M059J (cell line): ENCODE measurements around the gene EME2. TPM values are rescaled to one million over a fixed set of nuclear protein-coding genes. Genes with fewer than 3 reads are reported as not detected.
"Not testable (repeated sequence)": the region's sequence is repeated elsewhere in the genome, so short reads cannot be mapped to it uniquely, and the experiment has no call there.

ENCODE experiments used
- DNase-seq: peaks from one replicate; pipeline ENCODE4 v3.0.0-alpha.2; 2012; ENCODE audit warnings: low read depth
- total RNA-seq: library from RNA; depleted of rRNA; stranded (reverse); fragments of >200 nt; shearing (Covaris generic); gene quantifications from 2 replicates; pipeline ENCODE4 v1.2.3, GENCODE V29; 2014

EME2 gene
- total RNA-seq, 1 experiment from 2014 or later = 2.2 TPM

- no peak for DNase-seq
These were observed 18.8 kb downstream of the EME2 start for GRCh38 chr16:1791256-1791942.

GRCh38 chr16:1791943-1792812 is 19.6 kb downstream of the EME2 start:
- no peak for DNase-seq

- DNase-seq = no peak
These were observed 20.4 kb downstream of the EME2 start for GRCh38 chr16:1792836-1793577.

- no peak for DNase-seq
These were observed 21.1 kb downstream of the EME2 start, which contains the start of gene IGFALS for GRCh38 chr16:1793578-1794220. IGFALS (minus strand) TSS chr16:1793705; CDS start chr16:1793652, 53 bp downstream.

GRCh38 chr16:1794221-1794871 is 21.7 kb downstream of the EME2 start:
- no peak for DNase-seq

GRCh38 chr16:1794908-1795666 is 22.5 kb downstream of the EME2 start:
- no peak for DNase-seq

- DNase-seq = not testable (repeated sequence)
These were observed 26.7 kb downstream of the EME2 start for GRCh38 chr16:1799263-1799662.

- DNase-seq = no peak
These were observed 28.1 kb downstream of the EME2 start for GRCh38 chr16:1800701-1801100.

GRCh38 chr16:1807626-1808025 is 35.0 kb downstream of the EME2 start:
- no peak for DNase-seq

- DNase-seq = no peak
These were observed 36.1 kb downstream of the EME2 start for GRCh38 chr16:1808691-1809090.

GRCh38 chr16:1809281-1809801 is 36.7 kb downstream of the EME2 start:
- DNase-seq = no peak

GRCh38 chr16:1810106-1810505 is 37.5 kb downstream of the EME2 start:
- no peak for DNase-seq

- no peak for DNase-seq
These were observed 37.9 kb downstream of the EME2 start for GRCh38 chr16:1810536-1810935.

- no peak for DNase-seq
These were observed 40.1 kb downstream of the EME2 start for GRCh38 chr16:1812732-1813163.

GRCh38 chr16:1815461-1815860 is 42.9 kb downstream of the EME2 start:
- DNase-seq = no peak

GRCh38 chr16:1816396-1817275 is 44.0 kb downstream of the EME2 start:
- DNase-seq = no peak

GRCh38 chr16:1817276-1817589 is 44.6 kb downstream of the EME2 start:
- no peak for DNase-seq

- DNase-seq = no peak
These were observed 45.1 kb downstream of the EME2 start for GRCh38 chr16:1817716-1818115.

- DNase-seq = no peak
These were observed 45.7 kb downstream of the EME2 start for GRCh38 chr16:1818204-1818872.
